ENCODE results near the gene SCT.

SCT gene

GRCh38 chr11:611001-611996 lies 15.7 kb downstream of the SCT start:
- Histone ChIP-seq H3K9ac (ENCODE audit: insufficient read length, low read depth) (no peak overlapping the region), H3K4me3 (ENCODE audit: insufficient read length, low read depth) (no peak overlapping the region), H3K9me3 (ENCODE audit: insufficient read depth, low read length) (no peaks in the 10 kb centered on the region), H3K27me3 (ENCODE audit: insufficient read depth, insufficient read length) (no peaks in the 10 kb centered on the region), H3K4me1 (ENCODE audit: insufficient read depth, insufficient read length) (peaks cover 29% of the 10 kb centered on the region), H3K36me3 (ENCODE audit: insufficient read depth, insufficient read length, low read length) (peaks cover 94% of the 10 kb centered on the region)
- TF ChIP-seq SUZ12 (IDR thresholded peaks at IDR 0.05; ENCODE audit: extremely low read depth, insufficient read depth, insufficient read length): no peak
- DNase-seq (ENCODE audit: low read depth, low spot score): no peak

- no peak for TF ChIP-seq SUZ12 (IDR thresholded peaks at IDR 0.05; ENCODE audit: extremely low read depth, insufficient read depth, insufficient read length)
- no peak for TF ChIP-seq YY1 (IDR thresholded peaks at IDR 0.05; ENCODE audit: insufficient read depth, insufficient read length)
- no peak overlapping the region for H3K4me3 ChIP-seq (ENCODE audit: insufficient read length, low read depth)
- no peak overlapping the region for H3K9ac ChIP-seq (ENCODE audit: insufficient read length, low read depth)
- peaks cover 37% of the 10 kb centered on the region for H3K4me1 ChIP-seq (ENCODE audit: insufficient read depth, insufficient read length)
- no peak for DNase-seq (ENCODE audit: low read depth, low spot score)
- no peaks in the 10 kb centered on the region for H3K27me3 ChIP-seq (ENCODE audit: insufficient read depth, insufficient read length)
- no peaks in the 10 kb centered on the region for H3K9me3 ChIP-seq (ENCODE audit: insufficient read depth, low read length)
- peaks cover 95% of the 10 kb centered on the region for H3K36me3 ChIP-seq (ENCODE audit: insufficient read depth, insufficient read length, low read length)
These were observed 16.7 kb downstream of the SCT start for GRCh38 chr11:610146-610801.

GRCh38 chr11:609341-609811 lies 17.6 kb downstream of the SCT start:
- Histone ChIP-seq H3K27me3 (ENCODE audit: insufficient read depth, insufficient read length) (no peaks in the 10 kb centered on the region), H3K9ac (ENCODE audit: insufficient read length, low read depth) (no peak overlapping the region), H3K9me3 (ENCODE audit: insufficient read depth, low read length) (no peaks in the 10 kb centered on the region), H3K36me3 (ENCODE audit: insufficient read depth, insufficient read length, low read length) (peaks cover 94% of the 10 kb centered on the region), H3K4me3 (ENCODE audit: insufficient read length, low read depth) (no peak overlapping the region), H3K4me1 (ENCODE audit: insufficient read depth, insufficient read length) (peaks cover 35% of the 10 kb centered on the region)
- TF ChIP-seq ZNF274 (IDR thresholded peaks at IDR 0.05; ENCODE audit: low read depth, low read length): no peak
- TF ChIP-seq YY1 (IDR thresholded peaks at IDR 0.05; ENCODE audit: insufficient read depth, insufficient read length): no peak
- DNase-seq (ENCODE audit: low read depth, low spot score): no peak

GRCh38 chr11:608791-609251 lies 18.2 kb downstream of the SCT start:
- Histone ChIP-seq H3K9me3 (ENCODE audit: insufficient read depth, low read length) (no peaks in the 10 kb centered on the region), H3K4me1 (ENCODE audit: insufficient read depth, insufficient read length) (peaks cover 29% of the 10 kb centered on the region), H3K27me3 (ENCODE audit: insufficient read depth, insufficient read length) (no peaks in the 10 kb centered on the region), H3K36me3 (ENCODE audit: insufficient read depth, insufficient read length, low read length) (peaks cover 93% of the 10 kb centered on the region), H3K9ac (ENCODE audit: insufficient read length, low read depth) (no peak overlapping the region), H3K4me3 (ENCODE audit: insufficient read length, low read depth) (no peak overlapping the region)
- TF ChIP-seq SUZ12 (IDR thresholded peaks at IDR 0.05; ENCODE audit: extremely low read depth, insufficient read depth, insufficient read length): no peak
- no peak for TF ChIP-seq YY1 (IDR thresholded peaks at IDR 0.05; ENCODE audit: insufficient read depth, insufficient read length)
- no peak for TF ChIP-seq ZNF274 (IDR thresholded peaks at IDR 0.05; ENCODE audit: low read depth, low read length)
- DNase-seq (ENCODE audit: low read depth, low spot score): no peak

- Histone ChIP-seq H3K4me3 (ENCODE audit: insufficient read length, low read depth) (no peak overlapping the region), H3K9me3 (ENCODE audit: insufficient read depth, low read length) (no peaks in the 10 kb centered on the region), H3K9ac (ENCODE audit: insufficient read length, low read depth) (no peak overlapping the region), H3K4me1 (ENCODE audit: insufficient read depth, insufficient read length) (peaks cover 25% of the 10 kb centered on the region), H3K36me3 (ENCODE audit: insufficient read depth, insufficient read length, low read length) (peaks cover 95% of the 10 kb centered on the region), H3K27me3 (ENCODE audit: insufficient read depth, insufficient read length) (no peaks in the 10 kb centered on the region)
- DNase-seq (ENCODE audit: low read depth, low spot score): no peak
- TF ChIP-seq ZNF274 (IDR thresholded peaks at IDR 0.05; ENCODE audit: low read depth, low read length) (no peak), SUZ12 (IDR thresholded peaks at IDR 0.05; ENCODE audit: extremely low read depth, insufficient read depth, insufficient read length) (no peak), YY1 (IDR thresholded peaks at IDR 0.05; ENCODE audit: insufficient read depth, insufficient read length) (no peak)
These were observed 18.9 kb downstream of the SCT start for GRCh38 chr11:607971-608659.

GRCh38 chr11:607020-607780 lies 19.8 kb downstream of the SCT start:
- H3K9ac ChIP-seq (ENCODE audit: insufficient read length, low read depth): no peak overlapping the region
- H3K4me1 ChIP-seq (ENCODE audit: insufficient read depth, insufficient read length): peaks cover 17% of the 10 kb centered on the region
- H3K9me3 ChIP-seq (ENCODE audit: insufficient read depth, low read length): no peaks in the 10 kb centered on the region
- no peak for TF ChIP-seq YY1 (IDR thresholded peaks at IDR 0.05; ENCODE audit: insufficient read depth, insufficient read length)
- TF ChIP-seq ZNF274 (IDR thresholded peaks at IDR 0.05; ENCODE audit: low read depth, low read length): no peak
- TF ChIP-seq SUZ12 (IDR thresholded peaks at IDR 0.05; ENCODE audit: extremely low read depth, insufficient read depth, insufficient read length): no peak
- H3K36me3 ChIP-seq (ENCODE audit: insufficient read depth, insufficient read length, low read length): peaks cover 94% of the 10 kb centered on the region
- no peaks in the 10 kb centered on the region for H3K27me3 ChIP-seq (ENCODE audit: insufficient read depth, insufficient read length)
- DNase-seq (ENCODE audit: low read depth, low spot score): no peak
- no peak overlapping the region for H3K4me3 ChIP-seq (ENCODE audit: insufficient read length, low read depth)

Measured in NT2/D1 (cell line).